ENCODE data around the gene SRP9.
"Not testable (repeated sequence)": the region's sequence is repeated elsewhere in the genome, so short reads cannot be mapped to it uniquely, and the experiment has no call there.

The SRP9 gene

GRCh38 chr1:225755671-225756319, 21.8 kb upstream of the SRP9 start:
- no peak for DNase-seq (ENCODE audit: low read depth in 2 of 3, low spot score in 2 of 3)

GRCh38 chr1:225757927-225758656, 19.5 kb upstream of the SRP9 start:
- no peak for DNase-seq (ENCODE audit: low read depth in 2 of 3, low spot score in 2 of 3)

- not testable (repeated sequence) for DNase-seq (ENCODE audit: low read depth in 2 of 3, low spot score in 2 of 3)
Observed at GRCh38 chr1:225759972-225760371, 17.7 kb upstream of the SRP9 start.

GRCh38 chr1:225760531-225760930, 17.1 kb upstream of the SRP9 start:
- no peak for DNase-seq (ENCODE audit: low read depth in 2 of 3, low spot score in 2 of 3)

DNA sequence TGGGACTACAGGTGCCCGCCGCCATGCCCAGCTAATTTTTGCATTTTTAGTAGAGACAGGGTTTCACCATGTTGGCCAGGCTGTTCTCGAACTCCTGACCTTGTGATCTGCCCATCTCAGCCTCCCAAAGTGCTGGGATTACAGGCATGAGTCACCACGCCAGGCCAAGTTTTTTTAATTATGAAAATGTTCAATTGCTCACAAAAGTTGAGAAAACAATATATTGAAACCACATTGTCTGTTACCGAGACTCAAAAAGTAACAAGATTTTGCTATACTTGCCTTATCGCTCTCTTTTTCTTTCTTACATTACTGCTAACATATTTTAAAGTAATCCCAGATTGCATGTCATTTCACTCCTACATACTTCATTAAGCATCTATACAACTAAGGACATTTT, 16.2 kb upstream of the SRP9 start:
- DNase-seq (ENCODE audit: low read depth in 2 of 3, low spot score in 2 of 3) = not testable (repeated sequence)

- no peak for DNase-seq (ENCODE audit: low read depth in 2 of 3, low spot score in 2 of 3)
Observed at GRCh38 chr1:225762002-225762441, 15.6 kb upstream of the SRP9 start.

- DNase-seq (ENCODE audit: low read depth in 2 of 3, low spot score in 2 of 3) = no peak
Observed at GRCh38 chr1:225762444-225762843, 15.2 kb upstream of the SRP9 start.

DNA sequence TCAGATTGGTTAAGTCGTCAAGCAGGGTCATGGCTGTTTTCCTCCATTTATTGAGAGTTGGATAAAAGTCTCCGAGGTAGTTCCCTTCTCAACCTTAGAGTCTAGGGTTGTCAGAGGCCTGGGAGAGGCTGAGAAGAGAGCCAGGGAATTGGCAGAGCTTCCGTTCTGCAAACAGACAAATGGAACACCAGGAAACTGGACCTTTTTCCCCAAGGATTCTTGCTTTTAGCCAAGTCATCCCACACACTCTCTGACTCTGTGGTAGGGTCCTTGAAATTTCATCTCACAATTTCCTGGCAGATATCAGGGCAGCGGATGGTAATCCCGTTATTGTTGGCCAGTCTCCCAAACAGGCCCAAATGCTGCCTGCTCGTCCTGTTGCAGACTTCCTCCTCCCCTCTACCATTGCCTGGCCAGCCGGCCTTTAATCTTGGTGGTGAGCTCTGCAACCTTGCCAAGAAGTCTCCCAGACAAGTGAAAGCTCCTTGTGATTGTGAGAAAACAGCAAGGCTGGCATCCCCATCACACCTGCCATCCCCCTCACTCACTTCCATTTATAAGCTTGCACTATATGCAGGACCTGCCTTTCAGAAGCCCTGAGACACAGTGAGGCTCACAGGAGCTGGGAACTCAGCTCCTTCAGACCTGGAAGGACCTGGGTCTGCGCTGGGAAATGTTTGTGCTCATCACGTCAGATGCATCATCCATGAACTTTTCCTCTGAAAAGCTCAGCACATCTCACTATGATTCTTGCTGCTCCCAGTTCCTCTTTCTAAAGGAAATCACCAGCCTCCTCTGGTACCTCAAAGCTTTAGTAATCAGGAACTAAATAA, 13.7 kb upstream of the SRP9 start:
- DNase-seq (ENCODE audit: low read depth in 2 of 3, low spot score in 2 of 3) = no peak

GRCh38 chr1:225765982-225766674, 11.5 kb upstream of the SRP9 start:
- DNase-seq (ENCODE audit: low read depth in 2 of 3, low spot score in 2 of 3) = no peak

DNA sequence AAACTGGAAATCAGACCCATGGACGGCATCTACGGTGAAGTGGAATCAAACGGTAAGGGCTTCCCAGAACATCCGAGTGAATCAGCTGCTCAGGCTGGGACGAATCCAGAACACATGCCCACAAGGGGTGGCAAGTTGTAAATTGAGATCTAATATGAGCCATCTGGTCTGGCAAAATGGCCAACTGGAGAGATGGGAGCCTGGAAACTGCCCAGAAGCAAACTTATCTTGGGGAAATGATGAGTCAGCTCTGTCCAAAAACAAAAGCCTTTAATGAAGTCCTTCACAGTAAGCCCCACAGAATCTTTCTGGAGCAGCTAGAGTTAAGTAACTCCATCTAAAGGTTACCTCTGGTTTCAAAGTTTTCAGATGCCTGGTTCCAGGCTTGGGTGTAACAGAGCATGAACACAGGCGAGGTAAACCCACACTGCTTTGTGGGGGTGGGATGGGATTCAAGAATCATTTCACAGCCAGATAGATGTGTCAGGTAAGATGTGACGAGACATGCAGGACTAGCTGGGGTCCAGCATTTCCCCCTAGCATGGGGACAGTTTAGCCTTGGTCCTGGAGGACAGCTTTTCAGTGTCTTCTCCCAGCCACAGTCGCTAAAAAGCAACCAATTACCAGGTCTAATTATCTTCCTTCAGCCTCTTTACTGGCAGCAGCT, 10.5 kb upstream of the SRP9 start:
- no peak for DNase-seq (ENCODE audit: low read depth in 2 of 3, low spot score in 2 of 3)

GRCh38 chr1:225767634-225768540, 9.7 kb upstream of the SRP9 start:
- DNase-seq (ENCODE audit: low read depth in 2 of 3, low spot score in 2 of 3) = no peak

DNA sequence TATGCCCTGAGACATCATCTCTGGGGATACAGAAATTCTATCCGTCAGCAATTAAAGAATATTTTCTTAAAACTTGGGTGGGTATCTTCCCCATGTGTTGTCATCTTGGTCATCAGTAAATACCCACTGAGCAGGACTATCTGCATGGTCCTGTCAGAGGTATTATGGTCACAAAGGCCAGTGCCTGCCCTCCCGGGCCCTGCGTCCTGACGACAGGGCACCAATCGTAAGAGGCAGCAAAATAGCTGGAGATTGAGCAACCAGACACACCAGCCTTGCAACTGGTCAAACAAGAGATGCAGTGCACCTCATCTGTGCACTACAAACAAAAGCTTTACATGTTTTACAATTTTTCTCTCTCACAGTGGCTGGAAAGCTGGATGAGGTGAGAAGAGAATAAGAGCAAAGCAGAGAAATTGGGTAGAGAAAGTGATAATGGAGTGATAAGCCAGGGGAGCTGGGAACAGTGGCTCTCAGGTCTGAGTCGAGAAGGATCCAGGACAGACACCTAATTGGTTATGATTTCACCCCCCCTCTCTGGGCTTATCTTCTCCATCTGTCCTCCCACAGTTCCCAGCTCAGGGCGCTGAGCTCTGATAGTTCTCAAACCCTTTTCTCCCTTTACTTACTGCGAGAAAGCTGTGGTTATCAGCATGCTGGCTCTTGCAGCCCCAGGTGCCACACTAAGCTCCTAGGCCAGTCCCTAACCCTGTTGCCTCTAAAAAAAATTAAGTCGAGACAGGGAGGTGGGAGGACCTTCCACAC, 8.8 kb upstream of the SRP9 start:
- no peak for DNase-seq (ENCODE audit: low read depth in 2 of 3, low spot score in 2 of 3)

DNA sequence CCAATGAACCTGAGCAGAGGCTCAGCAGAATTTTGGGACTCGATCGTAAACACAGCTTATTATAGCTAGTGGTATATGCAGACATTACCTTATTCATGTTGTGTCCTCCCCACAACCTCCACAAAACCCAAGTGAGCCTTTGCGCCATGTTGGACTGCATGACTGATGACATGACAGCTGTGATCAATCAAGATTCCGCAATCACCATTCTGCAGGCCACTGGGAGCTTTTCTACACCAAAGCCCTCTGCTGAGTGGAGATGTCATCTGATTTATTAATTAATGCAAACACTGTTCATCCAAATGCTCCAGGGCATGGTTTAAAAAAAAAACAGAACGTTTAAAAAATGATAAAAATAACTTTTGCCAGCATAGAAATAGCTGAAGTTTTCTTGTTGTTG, 7.9 kb upstream of the SRP9 start:
- DNase-seq (ENCODE audit: low read depth in 2 of 3, low spot score in 2 of 3) = no peak

GRCh38 chr1:225770561-225771248, 6.9 kb upstream of the SRP9 start:
- no peak for DNase-seq (ENCODE audit: low read depth in 2 of 3, low spot score in 2 of 3)

DNA sequence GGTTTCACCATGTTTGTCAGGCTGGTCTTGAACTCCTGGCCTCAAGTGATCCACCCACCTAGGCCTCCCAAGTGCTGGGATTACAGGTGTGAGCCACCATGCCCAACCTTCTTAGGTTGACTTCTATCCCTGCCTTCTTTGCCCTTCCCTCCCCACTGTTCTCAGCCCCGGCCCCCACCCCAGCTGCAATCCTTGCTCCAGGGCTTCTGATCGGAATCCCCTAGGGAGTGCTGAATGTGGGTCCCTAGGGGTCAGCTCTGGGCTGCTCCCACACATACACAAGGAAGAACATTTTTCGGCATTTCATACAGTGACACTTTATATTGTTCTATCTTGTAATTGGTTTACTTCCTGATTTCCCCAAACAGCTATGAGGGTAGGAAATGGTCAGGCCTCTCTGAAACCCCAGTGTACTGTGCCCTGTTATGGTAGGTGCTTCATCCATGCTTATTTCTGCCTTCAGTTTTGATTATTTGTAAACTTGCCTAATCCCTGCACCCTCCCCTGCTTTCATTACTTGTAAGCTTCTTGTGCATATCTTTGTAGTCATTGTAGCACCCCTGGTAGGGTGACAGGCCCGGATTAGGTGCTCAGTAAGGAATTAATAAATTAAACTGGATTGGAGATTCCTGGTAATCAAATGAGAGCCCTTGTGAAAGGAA, 5.8 kb upstream of the SRP9 start:
- DNase-seq (ENCODE audit: low read depth in 2 of 3, low spot score in 2 of 3) = no peak

GRCh38 chr1:225772323-225772768, 5.3 kb upstream of the SRP9 start:
- no peak for DNase-seq (ENCODE audit: low read depth in 2 of 3, low spot score in 2 of 3)

DNA sequence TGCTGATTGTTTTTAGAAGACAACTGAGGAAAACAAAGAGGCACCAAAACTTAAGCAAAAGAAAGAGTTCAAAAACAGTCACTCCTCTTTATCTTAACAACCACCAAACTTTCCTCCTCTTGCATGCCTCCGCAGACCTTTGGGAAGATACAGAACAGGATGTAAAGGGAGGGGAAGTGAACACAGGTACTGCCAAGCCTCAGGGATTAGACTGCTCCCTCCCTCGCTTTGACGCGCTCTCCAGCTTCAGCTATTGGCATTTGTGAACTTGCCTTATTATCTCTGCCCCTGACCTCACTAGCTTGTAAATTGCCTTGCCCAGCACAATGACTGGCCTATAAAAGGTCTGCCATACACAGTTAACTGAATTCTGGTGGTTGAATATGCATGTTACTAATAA, 4.8 kb upstream of the SRP9 start:
- no peak for DNase-seq (ENCODE audit: low read depth in 2 of 3, low spot score in 2 of 3)

All from activated CD8-positive, alpha-beta memory T cell treated with anti-CD3 and anti-CD28 coated beads for 48 hours (primary cell).